ENCODE measurements around the gene SACM1L. TPM values are rescaled to one million over a fixed set of nuclear protein-coding genes. Genes with fewer than 3 reads are reported as not detected.
"Not testable (repeated sequence)": the region's sequence is repeated elsewhere in the genome, so short reads cannot be mapped to it uniquely, and the experiment has no call there.

The SACM1L gene
- polyA plus RNA-seq, 1 donor: 87.8 TPM

- no peak for DNase-seq
These were observed 3.7 kb downstream of the SACM1L start for GRCh38 chr3:45692866-45693265.

GRCh38 chr3:45693941-45694521 lies 4.8 kb downstream of the SACM1L start:
- DNase-seq: no peak

GRCh38 chr3:45695166-45695565 lies 6.0 kb downstream of the SACM1L start:
- not testable (repeated sequence) for DNase-seq

- no peak for DNase-seq
These were observed 11.4 kb downstream of the SACM1L start for GRCh38 chr3:45700570-45701073.

- DNase-seq: no peak
These were observed 12.1 kb downstream of the SACM1L start for GRCh38 chr3:45701172-45701867.

- no peak for DNase-seq
These were observed 15.2 kb downstream of the SACM1L start for GRCh38 chr3:45704301-45704943.

DNA sequence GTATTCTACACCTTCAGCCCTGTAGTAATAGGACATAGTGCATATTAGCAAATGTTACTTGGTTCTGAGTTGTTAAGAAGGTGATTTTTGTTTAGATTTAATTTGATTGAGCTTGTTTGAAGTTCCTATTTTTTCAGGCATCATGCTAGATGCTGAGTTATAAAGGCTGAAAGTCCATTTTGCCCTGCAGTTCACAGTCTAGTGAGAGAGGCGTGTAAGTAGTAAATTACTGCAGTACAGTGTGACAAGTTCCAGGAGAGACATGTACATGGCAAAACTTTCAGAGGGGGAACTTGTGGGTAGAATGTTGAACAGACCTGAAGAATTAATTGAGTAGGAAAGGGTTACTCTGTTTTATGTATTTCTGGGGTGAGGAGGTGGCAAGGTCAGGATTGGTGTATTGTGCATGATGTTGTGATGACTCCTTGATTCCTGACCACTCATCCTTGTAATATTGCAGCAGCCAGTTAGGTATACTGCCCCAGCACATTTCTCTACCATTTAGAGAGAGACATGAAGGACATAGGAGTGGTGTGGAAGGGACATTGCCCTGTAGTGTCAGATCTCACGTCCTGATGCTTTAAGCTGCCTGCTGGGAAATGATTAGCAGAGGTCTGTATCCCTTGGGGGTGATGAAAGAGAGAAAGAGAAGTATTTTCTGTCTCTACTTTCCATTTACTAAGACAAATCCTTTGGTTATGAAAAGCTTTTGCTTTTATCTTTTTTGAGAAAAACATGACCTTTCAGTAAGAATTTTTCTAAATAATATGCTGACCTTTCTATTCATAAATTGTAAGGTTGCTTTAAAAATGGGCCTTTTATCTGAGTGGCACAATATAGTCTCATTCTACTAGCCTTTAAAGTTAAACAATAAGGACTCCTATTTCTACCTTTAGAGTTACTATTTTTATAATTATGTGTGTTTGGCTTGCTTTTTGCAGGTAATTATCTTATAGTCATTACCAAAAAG lies 16.9 kb downstream of the SACM1L start:
- DNase-seq: no peak

DNA sequence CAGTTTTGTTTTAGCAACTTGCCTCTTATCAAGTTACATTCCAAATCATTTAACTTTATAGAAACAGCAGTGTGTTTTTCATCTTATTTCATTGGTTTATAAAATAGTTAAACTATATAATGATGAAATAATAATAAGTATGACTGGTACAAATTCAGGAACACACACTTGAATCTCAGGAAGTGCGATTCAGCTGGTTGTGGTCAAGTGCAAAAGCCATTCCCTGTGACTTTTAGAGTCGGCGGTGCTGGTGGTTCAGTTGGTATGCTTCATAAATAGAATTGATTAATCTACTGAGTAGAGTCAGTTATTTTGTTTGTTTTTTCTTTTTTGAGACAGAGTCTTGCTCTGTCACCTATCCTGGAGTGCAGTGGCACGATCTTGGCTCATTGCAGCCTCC lies 22.7 kb downstream of the SACM1L start:
- no peak for DNase-seq

DNA sequence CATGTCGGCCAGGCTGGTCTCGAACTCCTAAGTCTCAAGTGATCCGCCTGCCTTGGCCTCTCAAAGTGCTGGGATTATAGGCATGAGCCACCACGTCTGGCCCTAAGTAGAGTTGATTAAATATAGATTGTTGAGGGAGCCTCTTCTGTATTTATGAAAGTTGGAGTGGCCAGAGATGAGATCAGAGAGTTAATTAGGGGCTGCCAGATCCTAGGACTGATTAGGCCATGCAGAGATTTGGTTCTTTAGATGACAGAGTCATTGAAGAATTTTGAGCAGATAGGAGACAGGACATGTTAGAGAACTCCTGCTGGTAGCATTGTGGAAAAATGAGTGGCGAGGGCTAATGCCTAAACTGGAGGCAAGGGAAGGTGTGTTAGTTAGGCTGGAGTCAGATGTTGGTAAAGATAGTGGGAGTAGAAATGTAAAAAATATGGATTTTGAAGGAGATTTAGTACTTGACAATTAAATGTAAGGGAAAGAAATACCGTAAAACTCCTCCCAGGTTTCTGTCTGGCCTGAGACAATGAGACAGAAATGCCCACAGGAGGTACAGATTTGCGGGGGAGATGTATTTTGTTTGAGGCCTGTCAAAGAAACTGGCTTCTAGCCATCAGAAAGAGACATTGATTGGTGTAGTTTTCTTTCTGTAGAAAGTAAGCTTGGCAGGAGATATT lies 23.4 kb downstream of the SACM1L start:
- DNase-seq: no peak

DNA sequence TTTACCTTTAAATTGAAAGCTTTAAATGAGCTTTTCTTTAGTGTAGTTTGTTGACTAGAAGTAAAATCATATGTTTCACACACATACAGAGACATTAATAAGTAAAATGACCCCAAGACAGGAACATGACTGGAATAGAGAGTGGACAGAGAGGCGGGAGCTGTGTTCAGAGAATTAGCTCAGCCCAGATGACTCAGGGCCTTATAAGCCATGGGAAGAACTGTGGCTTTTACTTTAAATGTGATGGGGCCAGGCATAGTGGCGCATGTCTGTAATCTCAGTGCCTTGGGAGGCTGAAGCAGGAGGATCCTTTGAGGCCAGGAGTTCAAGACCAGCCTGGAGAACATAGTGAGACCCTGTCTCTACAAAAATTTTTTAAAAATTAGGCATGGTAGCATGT lies 26.7 kb downstream of the SACM1L start:
- DNase-seq: no peak

DNA sequence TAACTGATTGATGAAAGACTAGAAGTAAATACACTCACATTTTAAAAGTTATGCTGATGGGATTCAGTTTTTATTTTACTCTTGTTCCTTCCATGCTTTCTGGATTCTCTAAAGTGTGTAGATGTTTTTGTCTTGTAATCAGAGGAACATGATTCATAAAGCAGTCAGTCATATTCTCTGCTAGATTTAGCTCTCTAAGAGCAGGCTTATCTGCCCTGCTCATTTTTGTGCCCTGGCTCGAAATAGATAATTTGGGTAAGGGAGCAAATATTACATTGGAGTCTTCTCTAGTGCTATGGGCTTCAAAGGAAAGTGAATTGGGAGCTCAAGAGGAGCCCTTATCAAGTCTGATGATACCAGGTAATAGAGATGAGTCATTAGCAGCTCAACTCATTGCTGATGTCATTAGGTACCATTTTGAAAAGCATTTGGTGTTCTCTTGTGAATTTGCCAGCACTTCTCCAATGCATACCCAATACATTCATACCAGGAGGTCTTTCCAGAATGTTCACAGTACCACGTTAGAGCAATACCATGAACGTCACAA lies 27.7 kb downstream of the SACM1L start:
- DNase-seq: no peak

- no peak for DNase-seq
These were observed 30.7 kb downstream of the SACM1L start for GRCh38 chr3:45719655-45720487.

DNA sequence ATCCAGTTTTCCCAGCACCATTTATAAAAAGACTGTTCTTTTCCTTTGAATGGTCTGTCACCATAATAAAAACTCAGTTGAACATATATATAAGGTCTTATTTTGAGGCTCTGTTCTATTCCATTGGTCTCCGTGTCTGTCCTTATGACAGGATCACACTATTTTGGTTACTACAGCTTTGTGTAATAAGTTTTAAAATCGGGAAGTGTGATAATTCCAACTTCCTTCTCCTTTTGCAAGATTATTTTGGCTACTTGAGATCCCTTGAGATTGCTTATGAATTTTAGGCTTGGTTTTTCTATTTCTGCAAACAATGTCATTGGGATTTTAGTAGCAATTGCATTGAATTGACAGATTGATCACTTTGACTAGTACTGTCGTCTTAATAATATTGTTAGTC lies 35.7 kb downstream of the SACM1L start:
- no peak for DNase-seq

DNA sequence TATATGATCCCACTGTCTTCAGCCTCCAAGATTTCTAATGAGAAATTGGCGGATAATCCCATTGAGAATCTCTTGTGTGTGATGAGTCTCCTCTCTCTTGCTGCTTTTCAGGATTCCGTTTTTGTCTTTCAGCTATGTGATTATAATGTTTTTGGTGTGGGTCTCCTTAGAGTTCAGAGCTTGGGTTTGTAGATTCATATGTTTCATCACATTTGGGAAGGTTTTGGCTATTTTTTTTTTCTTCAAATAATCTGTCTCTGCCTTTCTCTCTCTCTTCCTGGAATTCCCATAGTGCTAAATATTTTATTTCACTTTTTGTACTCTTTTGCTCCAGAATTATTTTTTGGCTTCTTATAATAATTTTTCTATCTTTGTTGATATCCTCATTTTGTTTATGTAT lies 40.4 kb downstream of the SACM1L start:
- DNase-seq: no peak

DNA sequence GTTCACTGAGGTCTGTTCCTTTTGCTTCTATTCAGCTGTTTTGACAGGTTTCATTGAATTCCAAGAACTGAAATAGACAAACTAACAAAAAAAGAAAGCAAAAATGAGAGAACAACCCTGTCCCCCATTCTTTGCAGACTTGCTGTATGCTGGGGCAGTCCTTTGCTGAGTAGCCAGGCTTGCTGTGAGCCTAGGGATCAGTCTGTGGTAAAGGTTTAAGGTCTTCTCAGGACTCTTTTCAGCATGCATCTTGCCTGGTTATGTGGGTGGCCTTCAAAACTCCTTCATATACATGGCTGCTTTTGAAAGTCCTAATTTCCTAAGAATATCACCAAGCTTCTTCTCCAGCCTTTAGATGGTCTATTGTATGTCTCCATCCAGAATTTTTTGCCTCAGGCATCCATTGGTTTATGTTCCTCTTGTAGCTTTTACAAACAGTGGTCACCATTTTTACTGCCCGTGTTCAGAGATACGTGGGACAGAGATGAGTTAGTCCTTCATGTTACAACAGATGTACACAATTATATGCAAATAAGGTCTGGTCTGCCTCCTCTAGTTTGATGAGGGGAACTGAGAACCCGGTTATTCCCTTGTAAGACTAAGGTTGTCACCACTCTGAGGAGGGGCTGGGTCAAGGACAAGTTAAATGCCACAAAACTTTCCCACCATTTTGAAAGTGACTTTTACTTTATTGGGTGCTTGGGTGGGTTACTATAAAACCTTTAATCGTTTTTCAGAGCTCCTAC lies 41.4 kb downstream of the SACM1L start:
- DNase-seq: no peak

- no peak for DNase-seq
These were observed 47.5 kb downstream of the SACM1L start for GRCh38 chr3:45736707-45737106.

DNA sequence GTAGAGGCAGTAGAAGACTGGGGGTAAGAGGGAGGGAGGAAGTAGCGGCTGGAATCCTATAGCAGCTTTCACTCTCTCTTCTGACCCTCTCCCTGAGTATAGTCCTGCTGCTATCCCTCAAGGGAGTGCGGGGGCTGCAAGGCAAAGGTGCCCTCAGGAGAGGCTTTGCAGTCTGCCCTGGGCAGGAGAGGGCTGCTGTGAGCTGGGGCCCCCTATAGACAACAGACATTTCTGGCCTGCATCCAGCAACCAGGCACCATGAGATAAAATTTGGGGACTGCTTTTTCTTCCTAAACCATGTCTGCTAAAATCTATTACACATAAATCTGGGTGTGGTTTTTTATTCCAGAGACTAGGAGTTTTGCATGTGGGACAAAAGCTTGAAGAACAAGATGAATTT lies 48.0 kb downstream of the SACM1L start:
- DNase-seq: no peak

DNA sequence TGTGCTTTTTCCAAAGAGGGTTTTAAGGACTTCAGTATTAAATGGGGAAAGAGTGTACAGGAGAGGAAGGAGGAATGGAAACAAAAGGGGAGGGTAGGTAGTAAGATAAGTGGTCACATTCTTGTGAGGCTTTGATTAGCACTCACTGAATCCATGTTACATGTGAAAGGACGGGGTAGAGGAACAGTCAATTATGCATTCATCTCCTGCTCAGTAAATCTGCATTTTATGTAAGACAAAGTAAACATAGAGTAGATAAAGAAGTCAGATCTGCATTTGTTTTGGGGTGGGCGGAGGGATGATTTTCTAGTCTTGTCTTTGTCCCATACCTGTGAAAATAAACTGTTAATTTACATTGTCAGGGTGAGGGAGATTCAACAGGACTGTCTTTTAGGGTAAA lies 50.8 kb downstream of the SACM1L start:
- no peak for DNase-seq

- DNase-seq: no peak
These were observed 52.1 kb downstream of the SACM1L start for GRCh38 chr3:45741247-45741646.
